Activated CD4-positive, alpha-beta T cell treated with anti-CD3 and anti-CD28 coated beads, Interleukin-2, amount 50 U/mL, for 48 hours (primary cell): Measurements from ENCODE around the gene SIGLEC6.
"Not testable (repeated sequence)": the region's sequence is repeated elsewhere in the genome, so short reads cannot be mapped to it uniquely, and the experiment has no call there.

Experiments
- DNase-seq, 2 experiments: peaks; one replicate each; pipeline ENCODE4 v3.0.0-alpha.2; 2020

SIGLEC6 gene

GRCh38 chr19:51508059-51508733, 23.3 kb downstream of the SIGLEC6 start:
- no peak for DNase-seq

DNA sequence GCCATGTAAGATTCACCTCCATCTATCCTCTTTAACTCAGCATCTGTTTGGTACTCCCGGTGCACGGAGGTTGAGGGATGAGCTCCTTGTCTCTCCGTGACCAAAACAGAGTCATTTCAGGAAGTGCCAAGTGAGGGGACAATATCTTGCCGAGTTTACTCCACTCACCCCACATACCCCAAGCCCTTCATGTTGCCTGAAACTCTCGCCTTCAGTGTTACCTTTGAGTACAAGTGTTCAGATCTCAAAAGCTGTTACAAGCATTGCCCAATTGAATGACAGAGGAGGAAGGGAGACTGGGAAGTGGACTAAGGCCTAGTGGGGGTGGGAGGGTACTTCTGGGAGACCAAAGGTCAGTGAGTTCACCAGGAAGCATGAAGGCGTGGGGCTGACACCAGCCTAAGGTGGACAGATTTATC, 23.8 kb downstream of the SIGLEC6 start:
- DNase-seq = no peak

DNA sequence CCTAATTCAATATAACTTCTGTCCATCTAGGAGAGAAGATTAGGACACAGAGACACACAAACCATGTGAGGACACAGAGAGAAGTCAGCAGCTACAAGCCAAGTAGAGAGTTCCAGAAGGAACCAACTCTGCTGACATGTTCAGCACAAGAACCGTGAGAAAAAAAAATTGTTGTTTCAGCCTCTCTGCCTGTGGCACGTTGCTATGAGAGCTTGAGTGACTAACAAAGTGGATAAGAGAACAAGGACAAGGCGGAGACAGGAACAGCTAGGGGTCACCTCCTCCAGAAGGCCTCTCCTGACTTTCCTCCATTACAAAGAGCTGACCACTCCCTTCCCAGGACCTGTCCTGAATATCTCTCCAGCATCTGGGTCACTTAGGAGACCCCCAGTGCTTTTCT, 24.3 kb downstream of the SIGLEC6 start:
- no peak for DNase-seq

DNA sequence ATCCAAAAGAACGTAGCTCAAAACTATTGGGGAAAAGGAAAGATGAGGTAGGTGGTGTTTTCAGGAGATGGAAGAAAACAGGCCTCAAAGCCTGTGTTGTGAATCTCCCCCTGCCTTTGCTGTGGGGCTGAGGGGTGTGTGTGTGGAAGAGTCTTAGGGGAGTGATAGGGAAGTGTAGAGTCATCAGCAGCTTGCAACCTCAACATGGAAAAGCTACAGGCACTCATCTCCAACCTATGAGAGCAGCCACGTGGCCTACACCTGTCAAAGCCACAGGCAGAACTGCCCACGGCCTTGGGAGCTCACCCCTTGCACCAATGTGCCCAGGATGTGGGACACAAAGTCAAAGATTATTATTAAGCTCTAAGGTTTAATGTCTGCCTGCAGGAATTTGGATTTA, 25.6 kb downstream of the SIGLEC6 start:
- no peak for DNase-seq

- DNase-seq = no peak
Measured at GRCh38 chr19:51503896-51504295, 27.6 kb downstream of the SIGLEC6 start.

GRCh38 chr19:51503286-51503817, 28.1 kb downstream of the SIGLEC6 start:
- DNase-seq = no peak

DNA sequence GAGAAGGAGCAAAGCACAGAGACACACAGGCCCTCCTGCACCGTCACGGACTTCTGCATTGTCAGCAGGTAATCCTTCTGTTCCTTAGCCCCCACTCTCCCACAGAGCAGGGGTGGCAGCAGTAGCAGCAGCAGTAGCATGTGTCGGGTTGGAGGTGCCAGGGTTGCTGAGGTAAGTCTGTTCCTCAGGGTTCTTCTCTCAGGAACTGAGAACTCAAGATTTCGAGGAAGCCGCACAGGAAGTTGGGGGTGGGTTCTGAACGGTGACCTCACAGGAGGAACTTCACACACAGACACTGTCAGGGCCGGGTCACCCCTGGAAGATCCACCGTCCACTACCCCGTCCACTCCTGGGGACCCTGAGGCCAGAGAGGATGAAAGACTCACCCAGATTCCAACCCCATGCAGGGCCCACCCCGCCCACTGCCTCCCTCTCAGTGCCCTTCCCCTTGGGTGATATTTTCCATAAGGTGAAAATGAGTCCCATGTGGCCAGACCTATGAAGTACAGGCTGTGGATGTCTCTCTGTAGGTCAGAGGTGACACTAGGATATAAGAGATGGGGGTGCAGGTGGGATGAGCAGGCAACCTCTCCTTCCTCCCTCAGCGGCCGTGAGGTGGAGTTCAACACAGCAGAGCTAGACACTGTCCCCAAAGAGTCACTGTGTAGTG, 29.7 kb downstream of the SIGLEC6 start, which contains the start of gene SIGLEC12:
SIGLEC12 (minus strand) TSS at position 207 of the 670 bp plus-strand sequence; CDS start at position 140, 67 bp downstream.
- peak; percentile 32 to 49 for DNase-seq

DNA sequence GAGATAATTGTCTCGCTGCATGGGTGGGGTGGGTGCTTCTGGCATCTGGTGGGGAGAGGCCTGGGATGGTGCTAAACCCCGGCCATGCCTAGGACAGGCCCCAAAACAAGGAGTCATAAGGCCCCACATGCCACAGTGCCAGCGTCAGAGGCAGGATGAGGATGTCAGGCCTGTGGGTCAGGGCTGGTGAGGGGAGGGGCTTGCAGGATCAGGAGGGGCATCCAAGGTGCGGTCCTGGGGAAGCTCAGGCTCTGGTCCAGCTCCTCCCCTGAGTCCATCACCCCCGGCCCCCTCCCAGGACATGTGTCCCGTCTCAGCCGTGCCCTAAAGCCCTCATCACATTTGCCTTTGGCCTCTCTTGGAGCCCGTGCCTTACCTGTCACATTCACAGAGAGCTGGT, 30.5 kb downstream of the SIGLEC6 start:
- not testable (repeated sequence) for DNase-seq

GRCh38 chr19:51497666-51498065, 33.8 kb downstream of the SIGLEC6 start:
- no peak for DNase-seq

- DNase-seq = no peak
Measured at GRCh38 chr19:51493776-51494175, 37.7 kb downstream of the SIGLEC6 start.

DNA sequence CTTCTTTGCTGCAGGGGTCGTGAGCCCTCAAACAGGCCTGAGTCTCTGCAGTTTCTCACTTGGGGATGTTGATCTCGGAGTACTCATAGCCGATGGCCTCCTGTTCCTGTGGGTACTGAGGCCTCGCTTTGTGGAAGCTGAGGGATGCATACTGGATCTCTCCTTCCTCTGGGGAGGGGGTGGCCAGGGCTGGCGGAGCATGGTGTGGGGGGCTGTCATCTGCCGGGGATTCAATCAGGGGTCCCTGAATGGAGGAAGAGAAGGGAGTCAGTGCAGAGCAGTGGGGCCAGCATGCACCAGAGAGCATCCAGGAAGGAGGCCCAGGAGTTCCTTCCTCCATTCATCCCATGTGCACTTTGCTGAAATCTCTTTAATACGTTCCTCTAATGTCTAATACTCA, 39.9 kb downstream of the SIGLEC6 start:
- no peak for DNase-seq

GRCh38 chr19:51490676-51491075, 40.8 kb downstream of the SIGLEC6 start:
- DNase-seq = no peak

- peak; percentile 18 to 35 for DNase-seq
Measured at GRCh38 chr19:51489113-51489512, 42.4 kb downstream of the SIGLEC6 start.

DNA sequence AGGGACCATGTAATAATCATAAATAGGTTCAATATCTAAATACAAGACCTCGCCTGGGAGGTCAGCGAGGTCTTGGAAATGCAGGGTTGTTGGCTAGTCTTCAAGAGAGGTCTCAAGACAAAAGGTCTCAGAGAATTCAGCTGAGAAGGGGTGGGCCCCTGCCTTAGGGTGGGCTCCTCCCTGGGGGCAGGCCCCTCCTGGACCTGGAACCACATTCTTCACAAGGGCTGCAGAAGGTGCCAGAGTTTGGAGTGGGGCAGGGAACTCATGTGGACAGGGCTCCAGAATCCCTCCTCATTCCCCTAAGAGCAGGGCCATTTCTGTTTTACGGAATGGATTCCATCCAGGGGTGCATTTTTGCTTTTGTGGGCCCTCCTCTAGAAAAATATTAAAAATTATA, 43.0 kb downstream of the SIGLEC6 start:
- DNase-seq = no peak

GRCh38 chr19:51485960-51486660, 45.4 kb downstream of the SIGLEC6 start:
- no peak for DNase-seq

GRCh38 chr19:51480590-51480989, 50.9 kb downstream of the SIGLEC6 start:
- DNase-seq = peak; percentile 41 to 53

GRCh38 chr19:51479531-51480331, 51.7 kb downstream of the SIGLEC6 start:
- peak; percentile 26 to 44 for DNase-seq

- no peak for DNase-seq
Measured at GRCh38 chr19:51478381-51479234, 52.9 kb downstream of the SIGLEC6 start, which contains the start of gene CEACAM18. CEACAM18 (plus strand) TSS chr19:51478539.

GRCh38 chr19:51477344-51477743, 54.1 kb downstream of the SIGLEC6 start:
- no peak for DNase-seq

DNA sequence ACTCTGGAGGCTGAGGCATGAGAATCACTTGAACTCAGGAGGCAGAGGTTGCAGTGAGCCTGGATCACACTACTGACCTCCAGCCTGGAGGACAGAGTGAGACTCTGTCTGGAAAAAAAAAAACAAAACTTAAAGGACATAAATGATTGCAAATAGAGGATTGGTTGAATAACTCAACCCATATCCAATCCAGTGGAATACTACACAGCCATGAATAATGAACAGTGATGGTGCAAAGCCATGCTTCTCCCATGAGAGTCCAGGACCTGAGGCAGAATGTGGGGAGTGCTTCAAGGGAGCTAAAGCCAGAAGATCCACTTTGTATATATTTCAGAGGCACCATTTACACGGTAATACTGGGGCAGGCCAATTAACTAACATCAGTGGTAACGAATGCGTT, 55.3 kb downstream of the SIGLEC6 start:
- no peak for DNase-seq

DNA sequence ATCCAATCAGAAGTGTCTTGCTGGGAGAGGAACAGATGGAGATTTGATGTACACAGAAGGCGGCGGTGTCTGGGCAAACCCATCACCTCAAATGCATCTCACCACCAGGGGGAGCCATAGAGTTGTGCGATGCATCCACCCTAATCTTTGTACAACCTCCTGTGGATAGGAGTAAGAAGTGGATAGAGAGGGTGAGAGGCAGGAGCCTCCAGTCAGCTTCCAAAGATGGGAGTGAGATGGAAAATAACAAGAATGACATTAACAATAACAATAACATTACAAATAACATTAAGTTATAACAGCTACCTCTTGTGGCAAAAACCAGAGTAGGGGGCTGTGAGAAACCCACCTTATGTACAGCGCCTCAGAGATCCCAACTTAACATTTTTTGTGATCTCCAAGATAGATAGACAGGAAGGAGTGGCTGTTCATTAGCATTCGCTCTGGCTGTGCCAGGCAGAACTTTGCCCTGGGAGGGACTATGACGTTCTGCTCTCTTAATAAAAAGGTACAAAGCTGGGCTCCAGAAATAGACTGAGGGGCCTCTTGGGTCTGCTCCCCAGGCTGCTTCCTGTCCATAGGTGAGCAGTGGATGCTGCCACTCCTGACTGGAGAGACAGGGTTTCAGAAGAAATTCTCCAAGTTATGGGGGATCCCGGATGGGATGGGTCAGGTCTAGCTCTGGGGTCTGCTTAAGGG, 58.3 kb downstream of the SIGLEC6 start:
- DNase-seq = peak; percentile 92 to 94
